ENCODE data around the gene MYRIP. TPM values are rescaled to one million over a fixed set of nuclear protein-coding genes. Genes with fewer than 3 reads are reported as not detected.

MYRIP gene
- total and polyA plus RNA-seq, 12 donors: 0.24 to 4.8 (median 1.4) TPM

DNA sequence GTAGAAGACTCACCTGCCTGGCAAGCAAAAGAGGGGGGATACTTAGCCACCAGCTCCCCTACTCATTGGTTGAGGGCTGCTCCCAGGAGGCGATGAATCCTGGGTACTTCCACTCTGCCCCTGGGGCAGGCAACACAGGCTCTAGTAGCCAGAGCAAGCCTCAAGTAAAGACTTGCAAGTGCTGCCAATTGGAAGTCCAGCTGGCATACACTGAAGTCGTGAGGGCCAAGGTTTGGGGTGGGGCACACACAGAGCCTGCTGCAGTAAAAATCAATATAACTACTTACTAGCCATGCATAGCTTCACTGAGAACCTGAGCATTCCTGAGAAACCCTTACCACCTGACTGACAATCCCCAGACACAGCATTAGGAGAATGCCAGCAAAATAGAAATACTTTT lies 377.1 kb downstream of the MYRIP start:
- Histone ChIP-seq H3K9me3 (replicated peaks in 1 of 3) (no peaks in the 10 kb centered on the region), H3K27ac (no peak overlapping the region), H3K4me1 (replicated peaks in 1 of 2) (no peaks in the 10 kb centered on the region), H3K4me3 (no peak overlapping the region), H3K36me3 (replicated peaks in 1 of 2) (no peaks in the 10 kb centered on the region), H3K27me3 (no peaks in the 10 kb centered on the region)
- WGBS, 4 donors: 79 to 100% (median 83%) methylated on average over 1 to 2 of the region's 2 CpGs
- no peak for DNase-seq
- intact Hi-C loops (cut with DNase I): loop anchor here in 1 of 2 donors (10.0 kb wide), 1 partner anchor 472 kb away; no protein-coding TSS in a partner anchor
- TF ChIP-seq POLR2A (IDR thresholded peaks at IDR 0.05): no peak
- TF ChIP-seq, protein P1, sequence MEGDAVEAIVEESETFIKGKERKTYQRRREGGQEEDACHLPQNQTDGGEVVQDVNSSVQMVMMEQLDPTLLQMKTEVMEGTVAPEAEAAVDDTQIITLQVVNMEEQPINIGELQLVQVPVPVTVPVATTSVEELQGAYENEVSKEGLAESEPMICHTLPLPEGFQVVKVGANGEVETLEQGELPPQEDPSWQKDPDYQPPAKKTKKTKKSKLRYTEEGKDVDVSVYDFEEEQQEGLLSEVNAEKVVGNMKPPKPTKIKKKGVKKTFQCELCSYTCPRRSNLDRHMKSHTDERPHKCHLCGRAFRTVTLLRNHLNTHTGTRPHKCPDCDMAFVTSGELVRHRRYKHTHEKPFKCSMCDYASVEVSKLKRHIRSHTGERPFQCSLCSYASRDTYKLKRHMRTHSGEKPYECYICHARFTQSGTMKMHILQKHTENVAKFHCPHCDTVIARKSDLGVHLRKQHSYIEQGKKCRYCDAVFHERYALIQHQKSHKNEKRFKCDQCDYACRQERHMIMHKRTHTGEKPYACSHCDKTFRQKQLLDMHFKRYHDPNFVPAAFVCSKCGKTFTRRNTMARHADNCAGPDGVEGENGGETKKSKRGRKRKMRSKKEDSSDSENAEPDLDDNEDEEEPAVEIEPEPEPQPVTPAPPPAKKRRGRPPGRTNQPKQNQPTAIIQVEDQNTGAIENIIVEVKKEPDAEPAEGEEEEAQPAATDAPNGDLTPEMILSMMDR (IDR thresholded peaks at IDR 0.05): no peak

DNA sequence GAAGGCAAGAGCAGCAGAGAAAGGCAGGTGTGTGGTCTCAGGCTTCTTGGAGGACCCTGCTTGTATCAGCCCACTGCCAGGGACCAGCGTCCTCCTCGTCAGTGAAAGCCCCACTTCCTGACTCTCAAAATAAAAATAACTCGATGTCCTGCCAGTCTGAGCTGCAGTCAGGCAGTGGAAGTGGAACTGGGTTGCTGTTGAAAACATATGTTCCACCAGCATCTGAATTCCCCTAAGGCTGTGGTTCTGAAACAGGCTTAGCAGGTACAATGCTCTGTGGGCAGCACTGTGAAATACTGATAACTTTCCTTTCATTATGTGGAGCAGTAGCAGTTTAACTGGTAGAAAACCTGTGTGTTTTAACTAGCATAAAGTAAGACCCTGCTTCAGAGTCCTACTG lies 378.5 kb downstream of the MYRIP start:
- Histone ChIP-seq H3K9me3 (replicated peaks in 1 of 3) (no peaks in the 10 kb centered on the region), H3K27me3 (no peaks in the 10 kb centered on the region), H3K4me1 (replicated peaks in 1 of 2) (no peaks in the 10 kb centered on the region), H3K36me3 (replicated peaks in 1 of 2) (no peaks in the 10 kb centered on the region), H3K27ac (no peak overlapping the region), H3K4me3 (no peak overlapping the region)
- no peak for DNase-seq
- WGBS, 4 donors: 63 to 86% (median 69%) methylated on average over 3 of the region's 3 CpGs
- TF ChIP-seq, protein P1 (IDR thresholded peaks at IDR 0.05): no peak
- no peak for TF ChIP-seq POLR2A (IDR thresholded peaks at IDR 0.05)
- intact Hi-C loops (cut with DNase I): loop anchor here in 1 of 2 donors (10.0 kb wide), 1 partner anchor 473 kb away; no protein-coding TSS in a partner anchor

DNA sequence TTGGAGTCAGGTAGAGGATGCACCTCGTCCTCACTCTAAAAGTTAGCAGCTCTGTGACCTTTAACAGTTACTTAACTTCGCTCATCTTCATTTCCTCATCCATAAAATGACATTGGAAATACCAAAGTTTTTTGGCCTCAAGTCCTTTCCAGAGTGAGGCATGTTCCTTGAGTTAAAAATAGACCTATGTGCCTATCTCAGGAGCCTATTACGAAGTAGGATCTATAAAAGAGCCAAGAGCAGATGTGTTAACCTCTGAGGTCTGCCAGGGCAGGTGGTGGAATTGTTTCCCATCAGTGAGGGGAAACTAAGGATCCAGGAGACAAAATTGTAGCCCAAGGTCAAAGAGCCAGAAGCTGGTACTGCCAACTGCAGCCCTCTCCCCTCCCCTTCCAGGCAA lies 379.7 kb downstream of the MYRIP start:
- Histone ChIP-seq H3K36me3 (replicated peaks in 1 of 2) (no peaks in the 10 kb centered on the region), H3K9me3 (replicated peaks in 1 of 3) (no peaks in the 10 kb centered on the region), H3K27me3 (no peaks in the 10 kb centered on the region), H3K27ac (no peak overlapping the region), H3K4me1 (replicated peaks in 1 of 2) (no peaks in the 10 kb centered on the region), H3K4me3 (no peak overlapping the region)
- WGBS, 4 donors: 68 to 82% (median 75%) methylated on average over 3 of the region's 3 CpGs
- no peak for DNase-seq
- intact Hi-C loops (cut with DNase I): loop anchor here in 1 of 2 donors (10.0 kb wide), 1 partner anchor 474 kb away; no protein-coding TSS in a partner anchor
- no peak for TF ChIP-seq POLR2A (IDR thresholded peaks at IDR 0.05)
- TF ChIP-seq, protein P1 (IDR thresholded peaks at IDR 0.05): no peak

DNA sequence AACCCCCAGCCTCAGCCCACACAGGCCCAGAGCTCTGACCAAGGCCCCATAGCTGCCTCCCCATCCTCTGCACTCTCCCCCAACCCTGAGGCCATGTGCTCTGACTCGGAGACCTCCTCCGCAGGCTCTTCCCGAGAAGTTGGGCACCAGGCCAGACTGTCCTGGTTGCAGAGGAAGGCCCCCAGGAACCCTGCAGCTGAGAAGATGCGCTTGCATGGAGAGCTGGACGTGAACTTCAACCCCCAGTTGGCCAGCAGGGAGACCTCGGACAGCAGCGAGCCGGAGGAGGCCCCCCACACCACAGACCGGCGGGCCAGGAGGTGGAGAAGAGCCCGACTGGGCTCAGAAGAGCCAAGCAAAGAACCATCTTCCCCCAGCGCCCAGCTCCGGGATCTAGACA lies 380.6 kb downstream of the MYRIP start:
- WGBS, 4 donors: 78 to 87% (median 84%) methylated on average over 6 to 13 of the region's 13 CpGs
- no peak overlapping the region for H3K4me3 ChIP-seq
- intact Hi-C loops (cut with DNase I): loop anchor here (5.0 kb wide), 1 partner anchor 127 kb away; no protein-coding TSS in a partner anchor
- no peaks in the 10 kb centered on the region for H3K4me1 ChIP-seq (replicated peaks in 1 of 2)
- no peak for DNase-seq
- no peak for TF ChIP-seq POLR2A (IDR thresholded peaks at IDR 0.05)
- TF ChIP-seq, protein P1 (IDR thresholded peaks at IDR 0.05): no peak
- H3K36me3 ChIP-seq (replicated peaks in 1 of 2): no peaks in the 10 kb centered on the region
- H3K27ac ChIP-seq: no peak overlapping the region
- no peaks in the 10 kb centered on the region for H3K27me3 ChIP-seq
- H3K9me3 ChIP-seq (replicated peaks in 1 of 3): no peaks in the 10 kb centered on the region

All from adrenal gland (tissue), 12 donors.